Peyer's patch (tissue), 4 donors: ENCODE data around the gene MEN1. TPM values are rescaled to one million over a fixed set of nuclear protein-coding genes. Genes with fewer than 3 reads are reported as not detected.

Experiments used
- DNase-seq, 3 donors: peaks; one replicate each; pipeline ENCODE4 v3.0.0-alpha.2; 2017 to 2019
- H3K27ac ChIP-seq, 4 donors: fragments of 200-600 bp; sonication (generic); one replicate each; pipeline ENCODE4 v1.5.1; 2016 to 2019
- H3K27me3 ChIP-seq, 2 donors: fragments of 200-600 bp; sonication (generic); one replicate each; pipeline ENCODE4 v1.5.1; 2019
- H3K36me3 ChIP-seq, 3 donors: fragments of 200-600 bp; sonication (generic); one replicate each; pipeline ENCODE4 v1.5.1; 2016 to 2019
- H3K4me1 ChIP-seq, 4 donors: fragments of 200-600 bp; sonication (generic); one replicate each; pipeline ENCODE4 v1.5.1; 2016 to 2019
- H3K4me3 ChIP-seq, 4 donors: fragments of 200-600 bp; sonication (generic); 1 replicate in 3 of 4; 2 replicates in 1 of 4; pipeline ENCODE4 v1.5.1; 2016 to 2019; ENCODE audit warnings: mild to moderate bottlenecking in 1 of 4
- H3K9me3 ChIP-seq, 4 donors: fragments of 200-600 bp; sonication (generic); one replicate each; pipeline ENCODE4 v1.5.1; 2016 to 2019; ENCODE audit warnings: mild to moderate bottlenecking in 1 of 4
- CTCF ChIP-seq, 6 experiments: fragments of 450-650 bp in 4 of 6; fragments of 200-600 bp in 2 of 6; sonication (generic) in 1 of 6; IDR thresholded peaks; one replicate each; pipeline ENCODE4 v1.5.1; 2017 to 2019; ENCODE audit warnings: antibody characterized with exemption in 6 of 6, mild to moderate bottlenecking in 3 of 6, moderate library complexity in 1 of 6
- POLR2A ChIP-seq, 2 donors: fragments of 450-650 bp; IDR thresholded peaks; one replicate each; pipeline ENCODE4 v1.5.1; 2017; ENCODE audit warnings: antibody characterized with exemption in 2 of 2, mild to moderate bottlenecking in 2 of 2, moderate library complexity in 2 of 2
- total RNA-seq, 4 donors: library from RNA; depleted of rRNA; stranded (reverse); fragments of >200 nt; gene quantifications; one replicate each; pipeline ENCODE4 v1.1.0, GENCODE V29; 2016

The MEN1 gene
- total RNA-seq, 4 donors from 2014 or later = 20.3 to 47.0 (median 31.9) TPM

DNA sequence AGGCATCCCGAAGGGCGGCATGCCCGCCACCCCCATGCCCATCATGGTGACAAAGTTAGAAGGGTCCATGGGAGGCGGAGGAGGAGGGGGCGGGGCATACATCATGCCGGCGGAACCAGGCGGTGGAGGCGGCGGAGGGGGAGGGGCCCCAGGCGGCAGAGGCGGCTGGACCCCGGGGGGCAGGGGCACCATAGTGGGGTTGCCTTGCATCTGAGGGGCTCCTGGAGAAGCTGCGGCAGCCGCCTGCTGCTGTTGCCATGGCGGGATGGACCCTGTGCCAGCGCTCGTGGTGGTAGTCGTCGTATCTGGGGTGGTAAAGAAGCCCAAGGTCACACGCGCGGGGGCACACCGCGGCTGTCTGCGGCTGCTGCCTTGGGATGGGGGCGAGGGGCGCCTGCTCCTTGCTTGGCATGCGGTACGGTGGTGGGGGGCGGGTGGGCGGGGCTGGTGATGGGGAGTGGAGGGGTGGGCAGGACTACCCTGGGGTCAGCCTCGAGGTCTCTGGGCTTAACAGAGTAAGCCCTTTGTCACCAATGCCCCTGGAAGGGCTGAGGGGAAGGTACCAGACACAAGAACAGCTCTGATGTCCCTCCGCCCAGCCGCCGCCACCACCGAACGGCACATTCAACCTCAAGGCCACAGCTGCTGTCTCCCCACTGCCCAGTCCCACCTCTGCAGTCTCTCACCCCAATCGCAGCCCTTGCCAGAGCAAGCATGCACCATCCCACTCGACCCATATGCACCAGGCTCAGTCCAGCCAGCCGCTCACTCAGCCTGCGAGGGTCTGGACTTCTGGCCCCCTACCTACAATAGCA lies 44.3 kb downstream of the MEN1 start:
- Histone ChIP-seq H3K36me3 (peaks cover 8 to 86% (median 13%) of the 10 kb centered on the region in 3 donors), H3K9me3 (no peaks in the 10 kb centered on the region), H3K4me1 (peaks cover 0 to 57% (median 40%) of the 10 kb centered on the region in 4 donors), H3K4me3 (no peak overlapping the region), H3K27me3 (no peaks in the 10 kb centered on the region), H3K27ac (peak overlapping the region in 1 of 4 donors; percentile 25)
- no peak for TF ChIP-seq CTCF (IDR thresholded peaks at IDR 0.05)
- no peak for TF ChIP-seq POLR2A (IDR thresholded peaks at IDR 0.05)
- DNase-seq = peak in 2 of 3 donors; percentile 17 to 53

DNA sequence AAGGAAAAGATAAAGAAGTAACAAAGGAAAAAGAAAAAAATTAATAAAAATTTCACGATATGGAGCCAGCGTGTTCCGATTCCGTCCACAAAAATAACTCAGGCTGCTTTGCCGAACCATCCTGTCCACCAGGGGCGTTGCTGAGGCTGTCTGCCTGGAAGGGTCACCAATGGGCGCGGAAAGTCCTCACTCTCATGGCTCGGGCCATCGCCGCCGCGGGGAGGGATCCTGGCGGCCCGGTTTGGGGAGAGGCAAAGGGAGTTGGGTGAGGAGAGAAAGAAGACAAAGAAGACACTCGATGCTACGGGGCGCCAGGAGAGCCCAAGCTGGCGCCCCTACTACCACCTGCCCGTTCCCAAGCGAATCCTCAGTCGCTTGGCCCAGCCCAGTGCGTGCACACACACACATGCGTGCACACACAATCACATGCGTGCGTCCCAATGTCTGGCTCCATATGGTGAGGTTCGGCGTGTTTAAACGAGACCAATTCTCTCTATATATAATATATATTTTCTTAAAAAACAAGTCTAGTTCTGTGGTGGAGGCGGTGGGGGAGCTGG lies 45.0 kb downstream of the MEN1 start:
- peak overlapping the region in 1 of 4 donors; percentile 85 for H3K27ac ChIP-seq

GRCh38 chr11:64764753-64765152 lies 45.6 kb downstream of the MEN1 start:
- TF ChIP-seq POLR2A (IDR thresholded peaks at IDR 0.05) = no peak
- TF ChIP-seq CTCF (IDR thresholded peaks at IDR 0.05) = no peak
- peaks cover 3 to 73% (median 9%) of the 10 kb centered on the region in 3 donors for H3K36me3 ChIP-seq
- H3K27me3 ChIP-seq = no peaks in the 10 kb centered on the region
- peaks cover 0 to 57% (median 43%) of the 10 kb centered on the region in 4 donors for H3K4me1 ChIP-seq
- H3K9me3 ChIP-seq = no peaks in the 10 kb centered on the region
- H3K4me3 ChIP-seq = no peak overlapping the region
- peak overlapping the region in 2 of 4 donors; percentile 65 to 85 for H3K27ac ChIP-seq
- peak in 1 of 3 donors; percentile 41 for DNase-seq

More for the DNA sequence above, 45.0 kb downstream of the MEN1 start:
- no peaks in the 10 kb centered on the region for H3K27me3 ChIP-seq
- peaks cover 0 to 57% (median 41%) of the 10 kb centered on the region in 4 donors for H3K4me1 ChIP-seq
- TF ChIP-seq POLR2A (IDR thresholded peaks at IDR 0.05) = no peak
- TF ChIP-seq CTCF (IDR thresholded peaks at IDR 0.05) = peak in 1 of 6 experiments; percentile 9
- DNase-seq = peak; percentile 36 to 55 (median 46)
- peaks cover 3 to 79% (median 13%) of the 10 kb centered on the region in 3 donors for H3K36me3 ChIP-seq
- no peaks in the 10 kb centered on the region for H3K9me3 ChIP-seq
- H3K4me3 ChIP-seq = no peak overlapping the region

DNA sequence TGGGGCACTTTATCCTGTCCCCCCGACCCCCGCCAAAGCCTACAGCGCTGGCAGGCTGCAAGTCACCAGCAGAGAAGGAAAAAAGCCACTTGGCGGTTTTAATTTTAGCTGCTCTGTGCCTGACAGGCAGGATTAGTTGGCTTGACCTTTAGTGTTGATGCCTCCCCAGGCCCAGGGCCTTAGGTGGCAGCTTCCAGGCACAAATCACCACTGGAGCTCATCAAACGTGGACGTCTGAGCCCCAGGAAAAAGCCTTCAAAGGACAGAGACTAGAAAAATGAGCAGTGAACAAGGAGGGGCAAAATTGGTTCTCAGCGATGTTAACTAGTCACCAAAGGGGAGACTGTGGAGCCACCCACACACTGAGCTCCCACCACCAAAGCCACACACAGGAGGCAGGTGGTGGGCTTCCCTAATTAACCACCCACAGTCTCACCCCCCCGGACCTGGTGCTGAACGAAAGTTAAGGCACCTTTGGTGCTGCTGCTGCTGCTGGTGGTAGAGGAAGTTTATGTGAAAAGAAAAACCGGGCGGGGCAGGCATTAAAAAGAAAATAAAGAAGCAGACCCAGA lies 46.2 kb downstream of the MEN1 start:
- Histone ChIP-seq H3K4me1 (peaks cover 0 to 57% (median 46%) of the 10 kb centered on the region in 4 donors), H3K27ac (peak overlapping the region; percentile 36 to 85 (median 60)), H3K9me3 (no peaks in the 10 kb centered on the region), H3K27me3 (no peaks in the 10 kb centered on the region), H3K36me3 (peaks cover 3 to 67% (median 9%) of the 10 kb centered on the region in 3 donors), H3K4me3 (no peak overlapping the region)
- peak in 2 of 3 donors; percentile 89 to 92 for DNase-seq
- TF ChIP-seq CTCF (IDR thresholded peaks at IDR 0.05) = no peak
- no peak for TF ChIP-seq POLR2A (IDR thresholded peaks at IDR 0.05)

DNA sequence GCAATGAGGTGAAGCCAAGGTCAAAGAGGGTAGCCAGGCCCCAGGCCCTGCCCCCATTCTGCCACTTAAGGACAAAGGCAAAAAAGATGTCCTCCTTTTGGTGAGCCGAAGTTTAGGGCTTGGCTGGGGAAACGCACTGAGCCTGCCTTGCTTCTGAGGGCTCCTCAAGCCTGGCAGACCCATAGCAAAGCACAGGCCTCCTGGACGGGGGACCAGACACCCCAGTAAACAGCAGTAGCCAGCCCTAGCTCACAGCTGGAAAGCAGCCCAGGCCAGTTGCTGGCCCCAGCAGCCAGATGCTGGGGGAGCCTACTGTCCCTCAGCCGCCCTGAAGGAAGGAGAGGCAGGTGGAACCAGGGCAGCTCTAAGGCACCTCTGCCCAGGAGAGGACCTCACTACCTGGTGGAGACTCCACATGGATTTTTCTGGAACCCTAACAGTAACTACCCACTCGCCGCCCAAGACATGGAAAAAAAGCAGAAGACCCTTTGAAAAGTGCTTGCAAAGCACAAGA lies 46.8 kb downstream of the MEN1 start:
- Histone ChIP-seq H3K4me1 (peaks cover 0 to 57% (median 46%) of the 10 kb centered on the region in 4 donors), H3K27me3 (no peaks in the 10 kb centered on the region), H3K4me3 (no peak overlapping the region), H3K27ac (peak overlapping the region; percentile 36 to 85 (median 60)), H3K9me3 (no peaks in the 10 kb centered on the region), H3K36me3 (peaks cover 3 to 61% (median 9%) of the 10 kb centered on the region in 3 donors)
- TF ChIP-seq CTCF (IDR thresholded peaks at IDR 0.05) (no peak), POLR2A (IDR thresholded peaks at IDR 0.05) (no peak)
- DNase-seq = peak in 1 of 3 donors; percentile 46
